Parathyroid adenoma (tissue), 2 donors: ENCODE data around the gene TMEM273.

ENCODE experiments used
- H2AFZ ChIP-seq: fragments of 300-600 bp; sonication (generic); one replicate; pipeline ENCODE4 v1.7.0; 2017; ENCODE audit warnings: antibody characterized with exemption, mild to moderate bottlenecking
- H3K27ac ChIP-seq: fragments of 300-600 bp; sonication (generic); one replicate; pipeline ENCODE4 v1.7.0; 2017
- H3K27me3 ChIP-seq: fragments of 300-600 bp; sonication (generic); one replicate; pipeline ENCODE4 v1.7.0; 2017; ENCODE audit warnings: low read length; ENCODE audit not compliant: control insufficient read depth, insufficient read depth
- H3K36me3 ChIP-seq: fragments of 300-600 bp; sonication (generic); one replicate; pipeline ENCODE4 v1.7.0; 2017; ENCODE audit warnings: low read length; ENCODE audit not compliant: control insufficient read depth, insufficient read depth
- H3K4me1 ChIP-seq: fragments of 300-600 bp; sonication (generic); one replicate; pipeline ENCODE4 v1.7.0; 2017; ENCODE audit warnings: control low read depth
- H3K4me2 ChIP-seq: fragments of 300-600 bp; sonication (generic); one replicate; pipeline ENCODE4 v1.7.0; 2017; ENCODE audit warnings: low read length
- H3K4me3 ChIP-seq: fragments of 300-600 bp; sonication (generic); one replicate; pipeline ENCODE4 v1.7.0; 2017; ENCODE audit warnings: low read depth, low read length
- H3K79me2 ChIP-seq: fragments of 300-600 bp; sonication (generic); one replicate; pipeline ENCODE4 v1.7.0; 2017; ENCODE audit warnings: control low read depth
- H3K9ac ChIP-seq: fragments of 300-600 bp; sonication (generic); one replicate; pipeline ENCODE4 v1.7.0; 2017; ENCODE audit warnings: mild to moderate bottlenecking
- H3K9me3 ChIP-seq: fragments of 300-600 bp; sonication (generic); one replicate; pipeline ENCODE4 v1.7.0; 2017; ENCODE audit warnings: low read length; ENCODE audit not compliant: control insufficient read depth
- CTCF ChIP-seq: fragments of 300-600 bp; sonication (generic); IDR thresholded peaks from one replicate; pipeline ENCODE4 v1.7.0; 2017; ENCODE audit warnings: antibody characterized with exemption, mild to moderate bottlenecking
- donor health status: primary hyperparathyroidism.

TMEM273 gene

GRCh38 chr10:49109669-49110340, 78.4 kb downstream of the TMEM273 start:
- H3K27me3 ChIP-seq = no peaks in the 10 kb centered on the region
- H3K9ac ChIP-seq = no peak overlapping the region
- peaks cover 27% of the 10 kb centered on the region for H3K4me1 ChIP-seq
- no peak overlapping the region for H3K27ac ChIP-seq
- no peak for TF ChIP-seq CTCF
- H3K36me3 ChIP-seq = no peaks in the 10 kb centered on the region
- H3K4me3 ChIP-seq = no peak overlapping the region
- H3K4me2 ChIP-seq = no peak overlapping the region
- H3K79me2 ChIP-seq = peaks cover 48% of the 10 kb centered on the region
- H2AFZ ChIP-seq = no peak overlapping the region
- H3K9me3 ChIP-seq = no peaks in the 10 kb centered on the region

GRCh38 chr10:49108656-49109055, 79.5 kb downstream of the TMEM273 start:
- no peaks in the 10 kb centered on the region for H3K36me3 ChIP-seq
- H3K9me3 ChIP-seq = no peaks in the 10 kb centered on the region
- H3K4me3 ChIP-seq = no peak overlapping the region
- peaks cover 48% of the 10 kb centered on the region for H3K79me2 ChIP-seq
- no peaks in the 10 kb centered on the region for H3K27me3 ChIP-seq
- peaks cover 19% of the 10 kb centered on the region for H3K4me1 ChIP-seq
- H3K9ac ChIP-seq = no peak overlapping the region
- no peak for TF ChIP-seq CTCF
- no peak overlapping the region for H2AFZ ChIP-seq
- no peak overlapping the region for H3K4me2 ChIP-seq
- H3K27ac ChIP-seq = no peak overlapping the region

GRCh38 chr10:49107887-49108267, 80.3 kb downstream of the TMEM273 start:
- no peaks in the 10 kb centered on the region for H3K27me3 ChIP-seq
- H3K4me3 ChIP-seq = no peak overlapping the region
- no peak overlapping the region for H3K4me2 ChIP-seq
- H3K4me1 ChIP-seq = peaks cover 19% of the 10 kb centered on the region
- no peaks in the 10 kb centered on the region for H3K9me3 ChIP-seq
- no peak overlapping the region for H3K27ac ChIP-seq
- TF ChIP-seq CTCF = no peak
- H3K36me3 ChIP-seq = no peaks in the 10 kb centered on the region
- H2AFZ ChIP-seq = no peak overlapping the region
- no peak overlapping the region for H3K9ac ChIP-seq
- peaks cover 45% of the 10 kb centered on the region for H3K79me2 ChIP-seq

GRCh38 chr10:49107111-49107886, 80.9 kb downstream of the TMEM273 start:
- Histone ChIP-seq H3K27me3 (no peaks in the 10 kb centered on the region), H3K4me1 (peaks cover 13% of the 10 kb centered on the region), H3K36me3 (no peaks in the 10 kb centered on the region), H3K9ac (no peak overlapping the region), H3K27ac (no peak overlapping the region), H3K9me3 (no peaks in the 10 kb centered on the region), H3K79me2 (peaks cover 42% of the 10 kb centered on the region), H2AFZ (no peak overlapping the region), H3K4me2 (no peak overlapping the region), H3K4me3 (no peak overlapping the region)
- no peak for TF ChIP-seq CTCF
